ENCODE data around the gene FRMD4B.

FRMD4B gene

DNA sequence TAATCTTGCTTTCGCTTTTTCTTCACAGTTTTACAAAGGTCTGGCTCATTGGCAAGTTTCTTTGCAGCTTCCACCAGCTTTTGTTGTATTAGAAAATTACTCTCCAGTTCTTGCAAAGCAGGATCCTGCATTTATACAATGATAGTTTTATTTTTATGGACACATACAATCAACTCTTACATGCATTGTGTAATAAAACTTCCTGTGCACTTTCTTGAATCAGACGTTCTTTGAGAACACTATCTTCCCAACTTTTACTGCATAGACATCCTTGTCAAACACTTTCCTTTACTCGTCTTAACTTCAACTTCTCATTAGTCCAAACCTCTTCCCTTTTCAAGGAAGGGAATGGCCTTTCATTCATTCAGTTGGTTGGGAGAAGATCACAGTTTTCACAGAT lies 192.1 kb downstream of the FRMD4B start:
- H3K36me3 ChIP-seq (ENCODE audit: insufficient read depth, low read length) = no peaks in the 10 kb centered on the region
- H3K79me2 ChIP-seq (ENCODE audit: insufficient read depth, low read length) = no peaks in the 10 kb centered on the region
- H4K20me1 ChIP-seq (ENCODE audit: insufficient read depth, low read length) = no peaks in the 10 kb centered on the region
- no peaks in the 10 kb centered on the region for H3K27me3 ChIP-seq (ENCODE audit: insufficient read depth, low read length)
- H3K9me2 ChIP-seq (ENCODE audit: low read depth, low read length) = no peaks in the 10 kb centered on the region
- no peak overlapping the region for H2AFZ ChIP-seq (ENCODE audit: low read length)
- no peaks in the 10 kb centered on the region for H3F3A ChIP-seq (ENCODE audit: insufficient read depth, low read length)
- no peak overlapping the region for H3K4me2 ChIP-seq (ENCODE audit: low read length)
- no peaks in the 10 kb centered on the region for H3K4me1 ChIP-seq (ENCODE audit: insufficient read depth, low read length, severe bottlenecking)
- TF ChIP-seq, protein P1, sequence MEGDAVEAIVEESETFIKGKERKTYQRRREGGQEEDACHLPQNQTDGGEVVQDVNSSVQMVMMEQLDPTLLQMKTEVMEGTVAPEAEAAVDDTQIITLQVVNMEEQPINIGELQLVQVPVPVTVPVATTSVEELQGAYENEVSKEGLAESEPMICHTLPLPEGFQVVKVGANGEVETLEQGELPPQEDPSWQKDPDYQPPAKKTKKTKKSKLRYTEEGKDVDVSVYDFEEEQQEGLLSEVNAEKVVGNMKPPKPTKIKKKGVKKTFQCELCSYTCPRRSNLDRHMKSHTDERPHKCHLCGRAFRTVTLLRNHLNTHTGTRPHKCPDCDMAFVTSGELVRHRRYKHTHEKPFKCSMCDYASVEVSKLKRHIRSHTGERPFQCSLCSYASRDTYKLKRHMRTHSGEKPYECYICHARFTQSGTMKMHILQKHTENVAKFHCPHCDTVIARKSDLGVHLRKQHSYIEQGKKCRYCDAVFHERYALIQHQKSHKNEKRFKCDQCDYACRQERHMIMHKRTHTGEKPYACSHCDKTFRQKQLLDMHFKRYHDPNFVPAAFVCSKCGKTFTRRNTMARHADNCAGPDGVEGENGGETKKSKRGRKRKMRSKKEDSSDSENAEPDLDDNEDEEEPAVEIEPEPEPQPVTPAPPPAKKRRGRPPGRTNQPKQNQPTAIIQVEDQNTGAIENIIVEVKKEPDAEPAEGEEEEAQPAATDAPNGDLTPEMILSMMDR (IDR thresholded peaks at IDR 0.05; ENCODE audit: low read length) = no peak
- TF ChIP-seq EZH2 (IDR thresholded peaks at IDR 0.05; ENCODE audit: borderline replicate concordance, low read length) = no peak
- H3K4me3 ChIP-seq (ENCODE audit: low read depth, low read length, poor library complexity, severe bottlenecking) = no peak overlapping the region
- H3K9ac ChIP-seq (ENCODE audit: low read length) = no peak overlapping the region
- H3K9me3 ChIP-seq (ENCODE audit: low read length) = no peaks in the 10 kb centered on the region
- no peak overlapping the region for H3K27ac ChIP-seq (ENCODE audit: low read depth, low read length, poor library complexity, severe bottlenecking)

GRCh38 chr3:69191516-69191915 lies 194.4 kb downstream of the FRMD4B start:
- Histone ChIP-seq H3K79me2 (ENCODE audit: insufficient read depth, low read length) (no peaks in the 10 kb centered on the region), H3K4me2 (ENCODE audit: low read length) (no peak overlapping the region), H2AFZ (ENCODE audit: low read length) (no peak overlapping the region), H4K20me1 (ENCODE audit: insufficient read depth, low read length) (no peaks in the 10 kb centered on the region), H3K9ac (ENCODE audit: low read length) (no peak overlapping the region), H3K4me1 (ENCODE audit: insufficient read depth, low read length, severe bottlenecking) (no peaks in the 10 kb centered on the region), H3K36me3 (ENCODE audit: insufficient read depth, low read length) (no peaks in the 10 kb centered on the region), H3K4me3 (ENCODE audit: low read depth, low read length, poor library complexity, severe bottlenecking) (no peak overlapping the region), H3K27me3 (ENCODE audit: insufficient read depth, low read length) (no peaks in the 10 kb centered on the region), H3K27ac (ENCODE audit: low read depth, low read length, poor library complexity, severe bottlenecking) (no peak overlapping the region), H3F3A (ENCODE audit: insufficient read depth, low read length) (no peaks in the 10 kb centered on the region), H3K9me2 (ENCODE audit: low read depth, low read length) (no peaks in the 10 kb centered on the region), H3K9me3 (ENCODE audit: low read length) (no peaks in the 10 kb centered on the region)
- TF ChIP-seq, protein P1 (IDR thresholded peaks at IDR 0.05; ENCODE audit: low read length) = no peak
- TF ChIP-seq EZH2 (IDR thresholded peaks at IDR 0.05; ENCODE audit: borderline replicate concordance, low read length) = no peak

- TF ChIP-seq EZH2 (IDR thresholded peaks at IDR 0.05; ENCODE audit: borderline replicate concordance, low read length) = no peak
- TF ChIP-seq, protein P1 (IDR thresholded peaks at IDR 0.05; ENCODE audit: low read length) = no peak
- no peaks in the 10 kb centered on the region for H3F3A ChIP-seq (ENCODE audit: insufficient read depth, low read length)
- H3K36me3 ChIP-seq (ENCODE audit: insufficient read depth, low read length) = no peaks in the 10 kb centered on the region
- H3K9me3 ChIP-seq (ENCODE audit: low read length) = no peaks in the 10 kb centered on the region
- H3K9ac ChIP-seq (ENCODE audit: low read length) = no peak overlapping the region
- H2AFZ ChIP-seq (ENCODE audit: low read length) = no peak overlapping the region
- no peak overlapping the region for H3K27ac ChIP-seq (ENCODE audit: low read depth, low read length, poor library complexity, severe bottlenecking)
- no peaks in the 10 kb centered on the region for H4K20me1 ChIP-seq (ENCODE audit: insufficient read depth, low read length)
- H3K4me1 ChIP-seq (ENCODE audit: insufficient read depth, low read length, severe bottlenecking) = no peaks in the 10 kb centered on the region
- H3K79me2 ChIP-seq (ENCODE audit: insufficient read depth, low read length) = no peaks in the 10 kb centered on the region
- no peak overlapping the region for H3K4me2 ChIP-seq (ENCODE audit: low read length)
- H3K9me2 ChIP-seq (ENCODE audit: low read depth, low read length) = no peaks in the 10 kb centered on the region
- no peaks in the 10 kb centered on the region for H3K27me3 ChIP-seq (ENCODE audit: insufficient read depth, low read length)
- H3K4me3 ChIP-seq (ENCODE audit: low read depth, low read length, poor library complexity, severe bottlenecking) = no peak overlapping the region
These were observed 196.4 kb downstream of the FRMD4B start for GRCh38 chr3:69189487-69189886.

All from OCI-LY1 (cell line).